Panc1 (cell line): ENCODE data around the gene ITGA8. TPM values are rescaled to one million over a fixed set of nuclear protein-coding genes. Genes with fewer than 3 reads are reported as not detected.
"Not testable (repeated sequence)": the region's sequence is repeated elsewhere in the genome, so short reads cannot be mapped to it uniquely, and the experiment has no call there.

ENCODE experiments used
- ATAC-seq: fragments of 200-7000 bp; cut with Tn5 transposase; 2 replicates; pipeline ENCODE4 v1.9.1; 2020; ENCODE audit warnings: mild to moderate bottlenecking, moderate library complexity
- BruUV-seq: library from RNA; stranded (reverse); fragments of 400-500 nt; replicated peaks from 2 replicates; lab custom pipeline; 2021; lab: Mats Ljungman, UMichigan
- CTCF ChIA-PET: fragments of 300-600 bp; sonication (Branson Sonifier 250); formaldehyde crosslinking; loops from one replicate; lab custom pipeline; 2022; ENCODE audit warnings: antibody characterized with exemption; lab: Charles Lee
- POLR2A ChIA-PET: fragments of 300-600 bp; sonication (Branson Sonifier 250); formaldehyde crosslinking; loops from one replicate; lab custom pipeline; 2022; ENCODE audit warnings: antibody characterized with exemption; lab: Charles Lee
- DNase-seq: peaks from one replicate; pipeline ENCODE4 v3.0.0-alpha.2; 2010; ENCODE audit warnings: low read depth, low spot score
- H3K27ac ChIP-seq: 2 replicates; pipeline ENCODE4 v1.5.1; 2011; ENCODE audit warnings: mild to moderate bottlenecking, low read length, inconsistent platforms
- H3K27me3 ChIP-seq: fragments of 200-500 bp; sonication (Bioruptor generic); 2 replicates; pipeline ENCODE4 v1.6.0; 2014; ENCODE audit warnings: low read length, inconsistent platforms; ENCODE audit not compliant: control insufficient read depth, insufficient read depth
- H3K36me3 ChIP-seq: fragments of 200-500 bp; sonication (Bioruptor generic); 2 replicates; pipeline ENCODE4 v1.5.1; 2014; ENCODE audit warnings: inconsistent platforms, mild to moderate bottlenecking, low read length, moderate library complexity; ENCODE audit not compliant: control insufficient read depth, insufficient read depth
- H3K4me1 ChIP-seq: 2 replicates; pipeline ENCODE4 v1.5.1; 2011; ENCODE audit warnings: inconsistent platforms, mild to moderate bottlenecking, low read length, moderate library complexity; ENCODE audit not compliant: control insufficient read depth, insufficient read depth
- H3K4me3 ChIP-seq, 2 experiments: 2 replicates each; pipeline ENCODE4 v1.5.1; 2011 to 2012; ENCODE audit warnings: low read depth in 2 of 2, low read length in 2 of 2, mild to moderate bottlenecking in 2 of 2, inconsistent platforms in 1 of 2, moderate library complexity in 1 of 2
- H3K9me3 ChIP-seq: fragments of 200-500 bp; sonication (Bioruptor generic); 2 replicates; pipeline ENCODE4 v1.5.1; 2014; ENCODE audit warnings: low read depth, mild to moderate bottlenecking, inconsistent platforms, low read length, moderate library complexity; ENCODE audit not compliant: control insufficient read depth, insufficient read depth
- POLR2AphosphoS5 ChIP-seq: IDR thresholded peaks from 2 replicates; pipeline ENCODE4 v1.6.1; 2012; ENCODE audit warnings: mild to moderate bottlenecking, low read depth, low read length, moderate library complexity
- SIN3A ChIP-seq: IDR thresholded peaks from 2 replicates; pipeline ENCODE4 v1.6.1; 2012; ENCODE audit warnings: low read depth, mild to moderate bottlenecking, low read length, moderate library complexity, borderline replicate concordance; ENCODE audit not compliant: insufficient read depth
- TCF7L2 ChIP-seq: IDR thresholded peaks from 2 replicates; pipeline ENCODE4 v1.6.1; 2011; ENCODE audit warnings: mild to moderate bottlenecking, low read depth, low read length, inconsistent platforms
- in situ Hi-C: cut with HindIII; loops from 2 replicates; pipeline ENCODE4 v1.10.0; 2016; ENCODE audit warnings: low sequenced_read_pairs, low pct_unique_long_range_greater_than_20kb
- intact Hi-C: fragments of 100-400 bp; cut with micrococcal nuclease; formaldehyde crosslinking; loops from one replicate; pipeline ENCODE4 v1.10.0; 2022; ENCODE audit not compliant: unreplicated experiment
- total RNA-seq: library from RNA; stranded (reverse); gene quantifications from one replicate; pipeline ENCODE4 v1.2.1, GENCODE V29; 2021; ENCODE audit not compliant: unreplicated experiment
- TF ChIP-seq, protein P1 (sequence below): fragments of 450-650 bp; IDR thresholded peaks from 2 replicates; pipeline ENCODE4 v1.5.1; 2017; ENCODE audit warnings: mild to moderate bottlenecking
- TF ChIP-seq, protein P2 (sequence below), 2 experiments: IDR thresholded peaks; 2 replicates each; pipeline ENCODE4 v1.6.1; 2011 to 2012; ENCODE audit warnings: low read depth in 2 of 2, control low read depth in 1 of 2, low read length in 1 of 2, mild to moderate bottlenecking in 1 of 2, moderate library complexity in 1 of 2; ENCODE audit not compliant: insufficient read depth in 1 of 2

The ITGA8 gene
- total RNA-seq, 1 experiment from 2014 or later = 0.18 TPM

DNA sequence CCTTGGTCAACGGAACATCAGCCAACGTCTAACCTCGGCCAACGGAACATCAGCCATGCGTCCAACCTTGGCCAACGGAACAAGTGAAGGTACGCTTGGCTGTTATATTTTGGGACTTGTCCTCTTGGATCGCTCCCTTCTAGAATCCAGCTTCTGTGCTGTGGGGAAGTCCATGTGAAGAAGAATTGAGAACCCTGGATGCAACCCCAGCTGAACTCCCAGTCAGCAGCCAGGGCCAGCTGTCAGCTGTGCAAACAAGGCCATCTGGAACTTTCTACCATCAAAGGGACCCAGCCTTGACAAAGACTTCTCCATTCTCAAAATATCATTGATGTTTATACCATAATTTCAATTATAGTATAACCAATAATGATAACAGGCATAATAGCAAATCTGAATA, 43.3 kb upstream of the ITGA8 start:
- POLR2A ChIA-PET = no interaction called here

DNA sequence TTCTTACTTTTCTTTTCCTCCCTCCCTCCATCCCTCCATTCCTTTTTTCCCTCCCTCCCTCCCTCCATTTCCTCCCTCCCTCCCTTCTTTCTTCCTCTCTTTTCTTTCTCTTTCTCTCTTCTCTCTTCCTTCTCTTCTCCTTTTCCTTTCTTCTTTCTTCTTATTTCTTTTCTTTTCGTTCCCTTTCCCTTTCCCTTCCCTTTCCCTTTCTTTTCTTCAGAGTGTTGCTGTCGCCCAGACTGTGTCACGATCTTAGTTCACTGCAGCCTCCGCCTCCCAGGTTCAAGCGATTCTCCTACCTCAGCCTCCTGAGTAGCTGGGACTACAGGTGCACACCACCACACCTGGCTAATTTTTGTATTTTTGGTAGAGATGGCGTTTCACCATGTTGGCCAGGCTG, 42.5 kb upstream of the ITGA8 start:
- intact Hi-C loops, ATAC-seq, CTCF ChIA-PET, H3K9me3 ChIP-seq, POLR2A ChIA-PET, BruUV-seq, DNase-seq, H3K4me3 ChIP-seq, H3K36me3 ChIP-seq, in situ Hi-C loops, H3K27me3 ChIP-seq, H3K4me1 ChIP-seq, H3K27ac ChIP-seq: not testable (repeated sequence)

More for the DNA sequence above, 43.3 kb upstream of the ITGA8 start:
- no peak overlapping the region for H3K4me3 ChIP-seq
- no peak overlapping the region for H3K27ac ChIP-seq
- H3K27me3 ChIP-seq = peaks cover 2% of the 10 kb centered on the region; the same call in 1 of the 2 replicates
- DNase-seq (no peak), ATAC-seq (no peak)
- H3K9me3 ChIP-seq = no peaks in the 10 kb centered on the region
- TF ChIP-seq, protein P1, sequence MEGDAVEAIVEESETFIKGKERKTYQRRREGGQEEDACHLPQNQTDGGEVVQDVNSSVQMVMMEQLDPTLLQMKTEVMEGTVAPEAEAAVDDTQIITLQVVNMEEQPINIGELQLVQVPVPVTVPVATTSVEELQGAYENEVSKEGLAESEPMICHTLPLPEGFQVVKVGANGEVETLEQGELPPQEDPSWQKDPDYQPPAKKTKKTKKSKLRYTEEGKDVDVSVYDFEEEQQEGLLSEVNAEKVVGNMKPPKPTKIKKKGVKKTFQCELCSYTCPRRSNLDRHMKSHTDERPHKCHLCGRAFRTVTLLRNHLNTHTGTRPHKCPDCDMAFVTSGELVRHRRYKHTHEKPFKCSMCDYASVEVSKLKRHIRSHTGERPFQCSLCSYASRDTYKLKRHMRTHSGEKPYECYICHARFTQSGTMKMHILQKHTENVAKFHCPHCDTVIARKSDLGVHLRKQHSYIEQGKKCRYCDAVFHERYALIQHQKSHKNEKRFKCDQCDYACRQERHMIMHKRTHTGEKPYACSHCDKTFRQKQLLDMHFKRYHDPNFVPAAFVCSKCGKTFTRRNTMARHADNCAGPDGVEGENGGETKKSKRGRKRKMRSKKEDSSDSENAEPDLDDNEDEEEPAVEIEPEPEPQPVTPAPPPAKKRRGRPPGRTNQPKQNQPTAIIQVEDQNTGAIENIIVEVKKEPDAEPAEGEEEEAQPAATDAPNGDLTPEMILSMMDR = no peak
- TF ChIP-seq, protein P2, sequence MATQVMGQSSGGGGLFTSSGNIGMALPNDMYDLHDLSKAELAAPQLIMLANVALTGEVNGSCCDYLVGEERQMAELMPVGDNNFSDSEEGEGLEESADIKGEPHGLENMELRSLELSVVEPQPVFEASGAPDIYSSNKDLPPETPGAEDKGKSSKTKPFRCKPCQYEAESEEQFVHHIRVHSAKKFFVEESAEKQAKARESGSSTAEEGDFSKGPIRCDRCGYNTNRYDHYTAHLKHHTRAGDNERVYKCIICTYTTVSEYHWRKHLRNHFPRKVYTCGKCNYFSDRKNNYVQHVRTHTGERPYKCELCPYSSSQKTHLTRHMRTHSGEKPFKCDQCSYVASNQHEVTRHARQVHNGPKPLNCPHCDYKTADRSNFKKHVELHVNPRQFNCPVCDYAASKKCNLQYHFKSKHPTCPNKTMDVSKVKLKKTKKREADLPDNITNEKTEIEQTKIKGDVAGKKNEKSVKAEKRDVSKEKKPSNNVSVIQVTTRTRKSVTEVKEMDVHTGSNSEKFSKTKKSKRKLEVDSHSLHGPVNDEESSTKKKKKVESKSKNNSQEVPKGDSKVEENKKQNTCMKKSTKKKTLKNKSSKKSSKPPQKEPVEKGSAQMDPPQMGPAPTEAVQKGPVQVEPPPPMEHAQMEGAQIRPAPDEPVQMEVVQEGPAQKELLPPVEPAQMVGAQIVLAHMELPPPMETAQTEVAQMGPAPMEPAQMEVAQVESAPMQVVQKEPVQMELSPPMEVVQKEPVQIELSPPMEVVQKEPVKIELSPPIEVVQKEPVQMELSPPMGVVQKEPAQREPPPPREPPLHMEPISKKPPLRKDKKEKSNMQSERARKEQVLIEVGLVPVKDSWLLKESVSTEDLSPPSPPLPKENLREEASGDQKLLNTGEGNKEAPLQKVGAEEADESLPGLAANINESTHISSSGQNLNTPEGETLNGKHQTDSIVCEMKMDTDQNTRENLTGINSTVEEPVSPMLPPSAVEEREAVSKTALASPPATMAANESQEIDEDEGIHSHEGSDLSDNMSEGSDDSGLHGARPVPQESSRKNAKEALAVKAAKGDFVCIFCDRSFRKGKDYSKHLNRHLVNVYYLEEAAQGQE (IDR thresholded peaks at IDR 0.05; ENCODE audit: insufficient read depth in 1 of 2, low read depth in 2 of 2, low read length in 1 of 2) = no peak
- TF ChIP-seq SIN3A (no peak), POLR2AphosphoS5 (no peak), TCF7L2 (no peak)
- no TSS peak for BruUV-seq
- H3K36me3 ChIP-seq = no peaks in the 10 kb centered on the region
- intact Hi-C loops (no loop called here), in situ Hi-C loops (no loop called here)
- no peaks in the 10 kb centered on the region for H3K4me1 ChIP-seq
- CTCF ChIA-PET = no interaction called here

DNA sequence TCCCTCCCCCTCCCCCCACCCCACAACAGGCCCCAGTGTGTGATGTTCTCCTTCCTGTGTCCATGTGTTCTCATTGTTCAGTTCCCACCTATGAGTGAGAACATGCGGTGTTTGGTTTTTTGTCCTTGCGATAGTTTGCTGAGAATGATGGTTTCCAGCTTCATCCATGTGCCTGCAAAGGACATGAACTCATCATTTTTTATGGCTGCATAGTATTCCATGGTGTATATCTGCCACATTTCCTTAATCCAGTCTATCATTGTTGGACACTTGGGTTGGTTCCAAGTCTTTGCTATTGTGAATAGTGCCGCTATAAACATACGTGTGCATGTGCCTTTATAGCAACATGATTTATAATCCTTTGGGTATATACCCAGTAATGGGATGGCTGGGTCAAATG, 41.5 kb upstream of the ITGA8 start:
- in situ Hi-C loops, H3K27ac ChIP-seq, H3K27me3 ChIP-seq, DNase-seq, H3K9me3 ChIP-seq, H3K4me3 ChIP-seq, BruUV-seq, H3K4me1 ChIP-seq, ATAC-seq, H3K36me3 ChIP-seq, CTCF ChIA-PET, POLR2A ChIA-PET, intact Hi-C loops: not testable (repeated sequence)
